DOHH2 (cell line): ENCODE results near the gene PIGC.

ENCODE experiments used
- H3F3A ChIP-seq: fragments of 200-600 bp; sonication (generic), shearing (Covaris generic); 2 replicates; pipeline ENCODE4 v1.6.0; 2016; ENCODE audit warnings: antibody characterized with exemption, mild to moderate bottlenecking; ENCODE audit not compliant: control insufficient read depth, insufficient read depth
- H3K27ac ChIP-seq: fragments of 200-600 bp; sonication (generic); 2 replicates; pipeline ENCODE4 v1.5.1; 2014; ENCODE audit warnings: low read depth, mild to moderate bottlenecking, low read length, moderate library complexity
- H3K27me3 ChIP-seq: fragments of 200-600 bp; sonication (generic); 2 replicates; pipeline ENCODE4 v1.6.1; 2014; ENCODE audit warnings: mild to moderate bottlenecking, low read length, mixed read lengths; ENCODE audit not compliant: control insufficient read depth
- H3K36me3 ChIP-seq: fragments of 200-600 bp; sonication (generic); 2 replicates; pipeline ENCODE4 v1.6.1; 2014; ENCODE audit warnings: mild to moderate bottlenecking, low read length, moderate library complexity, mixed read lengths; ENCODE audit not compliant: control insufficient read depth
- H3K4me1 ChIP-seq: fragments of 200-600 bp; sonication (generic); 2 replicates; pipeline ENCODE4 v1.6.1; 2014; ENCODE audit warnings: mild to moderate bottlenecking, low read length, mixed read lengths; ENCODE audit not compliant: control insufficient read depth
- H3K4me2 ChIP-seq: fragments of 200-600 bp; sonication (generic); 2 replicates; pipeline ENCODE4 v1.6.0; 2014; ENCODE audit warnings: mild to moderate bottlenecking, low read length, moderate library complexity
- H3K4me3 ChIP-seq: fragments of 200-600 bp; sonication (generic); 2 replicates; pipeline ENCODE4 v1.5.1; 2014; ENCODE audit warnings: mild to moderate bottlenecking, low read length, mixed read lengths
- H3K79me2 ChIP-seq: fragments of 200-600 bp; sonication (generic); 2 replicates; pipeline ENCODE4 v1.6.1; 2014; ENCODE audit warnings: mild to moderate bottlenecking, low read length, mixed read lengths; ENCODE audit not compliant: control insufficient read depth
- H3K9me2 ChIP-seq: fragments of 200-600 bp; sonication (generic); replicated peaks from 2 replicates; pipeline ENCODE4 v1.6.1; 2014; ENCODE audit warnings: mild to moderate bottlenecking, low read length, mixed read lengths; ENCODE audit not compliant: control insufficient read depth
- H3K9me3 ChIP-seq: fragments of 200-600 bp; sonication (generic); 2 replicates; pipeline ENCODE4 v1.6.1; 2014; ENCODE audit warnings: antibody characterized with exemption, low read length, mixed read lengths; ENCODE audit not compliant: control insufficient read depth, insufficient read depth
- H4K20me1 ChIP-seq: fragments of 200-600 bp; sonication (generic); 2 replicates; pipeline ENCODE4 v1.6.0; 2014; ENCODE audit warnings: low read depth, mild to moderate bottlenecking, antibody characterized with exemption, low read length, moderate library complexity; ENCODE audit not compliant: control insufficient read depth, insufficient read depth
- EZH2phosphoT487 ChIP-seq: fragments of 200-600 bp; sonication (generic); IDR thresholded peaks from 2 replicates; pipeline ENCODE4 v1.6.1; 2017; ENCODE audit warnings: borderline replicate concordance, mild to moderate bottlenecking, antibody characterized with exemption, low read length, moderate library complexity, mixed read lengths
- TF ChIP-seq, protein P1 (sequence below): fragments of 200-600 bp; sonication (generic); IDR thresholded peaks from one replicate; pipeline ENCODE4 v1.5.1; 2014; ENCODE audit warnings: antibody characterized with exemption, mild to moderate bottlenecking, low read depth, low read length; ENCODE audit not compliant: poor library complexity, severe bottlenecking

The PIGC gene

GRCh38 chr1:172485626-172486025 lies 41.8 kb upstream of the PIGC start:
- TF ChIP-seq EZH2phosphoT487: no peak
- TF ChIP-seq, protein P1, sequence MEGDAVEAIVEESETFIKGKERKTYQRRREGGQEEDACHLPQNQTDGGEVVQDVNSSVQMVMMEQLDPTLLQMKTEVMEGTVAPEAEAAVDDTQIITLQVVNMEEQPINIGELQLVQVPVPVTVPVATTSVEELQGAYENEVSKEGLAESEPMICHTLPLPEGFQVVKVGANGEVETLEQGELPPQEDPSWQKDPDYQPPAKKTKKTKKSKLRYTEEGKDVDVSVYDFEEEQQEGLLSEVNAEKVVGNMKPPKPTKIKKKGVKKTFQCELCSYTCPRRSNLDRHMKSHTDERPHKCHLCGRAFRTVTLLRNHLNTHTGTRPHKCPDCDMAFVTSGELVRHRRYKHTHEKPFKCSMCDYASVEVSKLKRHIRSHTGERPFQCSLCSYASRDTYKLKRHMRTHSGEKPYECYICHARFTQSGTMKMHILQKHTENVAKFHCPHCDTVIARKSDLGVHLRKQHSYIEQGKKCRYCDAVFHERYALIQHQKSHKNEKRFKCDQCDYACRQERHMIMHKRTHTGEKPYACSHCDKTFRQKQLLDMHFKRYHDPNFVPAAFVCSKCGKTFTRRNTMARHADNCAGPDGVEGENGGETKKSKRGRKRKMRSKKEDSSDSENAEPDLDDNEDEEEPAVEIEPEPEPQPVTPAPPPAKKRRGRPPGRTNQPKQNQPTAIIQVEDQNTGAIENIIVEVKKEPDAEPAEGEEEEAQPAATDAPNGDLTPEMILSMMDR: no peak
- no peaks in the 10 kb centered on the region for H4K20me1 ChIP-seq
- no peak overlapping the region for H3K27ac ChIP-seq
- H3K9me3 ChIP-seq: no peaks in the 10 kb centered on the region
- H3K4me3 ChIP-seq: no peak overlapping the region
- peaks cover 27% of the 10 kb centered on the region for H3K27me3 ChIP-seq
- no peaks in the 10 kb centered on the region for H3K79me2 ChIP-seq
- no peaks in the 10 kb centered on the region for H3K4me1 ChIP-seq
- no peaks in the 10 kb centered on the region for H3F3A ChIP-seq
- no peaks in the 10 kb centered on the region for H3K36me3 ChIP-seq
- H3K4me2 ChIP-seq: no peak overlapping the region
- H3K9me2 ChIP-seq: no peaks in the 10 kb centered on the region

GRCh38 chr1:172484252-172484651 lies 40.4 kb upstream of the PIGC start:
- Histone ChIP-seq H3K27ac (no peak overlapping the region), H3K9me3 (no peaks in the 10 kb centered on the region), H3F3A (no peaks in the 10 kb centered on the region), H3K27me3 (peaks cover 22% of the 10 kb centered on the region), H3K4me1 (no peaks in the 10 kb centered on the region), H3K4me3 (no peak overlapping the region), H4K20me1 (no peaks in the 10 kb centered on the region), H3K79me2 (no peaks in the 10 kb centered on the region), H3K4me2 (no peak overlapping the region), H3K36me3 (no peaks in the 10 kb centered on the region), H3K9me2 (no peaks in the 10 kb centered on the region)
- TF ChIP-seq, protein P1: no peak
- TF ChIP-seq EZH2phosphoT487: no peak

GRCh38 chr1:172483448-172483847 lies 39.6 kb upstream of the PIGC start:
- no peak overlapping the region for H3K27ac ChIP-seq
- peaks cover 17% of the 10 kb centered on the region for H3K27me3 ChIP-seq
- TF ChIP-seq, protein P1: no peak
- TF ChIP-seq EZH2phosphoT487: no peak
- no peaks in the 10 kb centered on the region for H3K79me2 ChIP-seq
- H3K36me3 ChIP-seq: no peaks in the 10 kb centered on the region
- no peaks in the 10 kb centered on the region for H3K9me2 ChIP-seq
- H3K9me3 ChIP-seq: no peaks in the 10 kb centered on the region
- H3K4me3 ChIP-seq: no peak overlapping the region
- H3K4me1 ChIP-seq: no peaks in the 10 kb centered on the region
- no peak overlapping the region for H3K4me2 ChIP-seq
- H3F3A ChIP-seq: no peaks in the 10 kb centered on the region
- no peaks in the 10 kb centered on the region for H4K20me1 ChIP-seq

DNA sequence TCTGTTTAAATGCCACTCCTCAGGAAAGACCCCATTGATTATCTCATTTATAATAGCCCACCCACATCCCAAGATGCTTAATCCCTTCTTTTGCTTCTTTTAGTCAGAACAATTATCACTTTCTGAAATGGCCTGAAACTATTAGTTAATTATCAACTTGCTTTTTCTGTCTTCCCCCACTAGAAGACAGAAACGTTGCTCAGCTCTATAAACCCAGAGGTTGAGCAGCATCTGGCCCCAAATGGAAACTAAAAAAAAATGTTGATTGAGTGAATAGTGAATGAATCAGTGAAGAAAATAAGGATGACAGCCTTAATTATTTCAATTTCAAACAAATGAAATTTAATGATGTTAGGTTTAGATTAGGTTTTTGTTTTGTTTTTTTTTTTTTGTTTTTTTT lies 38.2 kb upstream of the PIGC start:
- Histone ChIP-seq H3K79me2 (no peaks in the 10 kb centered on the region), H3K27me3 (peaks cover 3% of the 10 kb centered on the region)

More for the DNA sequence above, 38.2 kb upstream of the PIGC start:
- Histone ChIP-seq H3K27ac (no peak overlapping the region), H3K9me3 (no peaks in the 10 kb centered on the region), H3F3A (no peaks in the 10 kb centered on the region), H3K36me3 (no peaks in the 10 kb centered on the region), H3K4me2 (no peak overlapping the region), H3K4me3 (no peak overlapping the region), H4K20me1 (no peaks in the 10 kb centered on the region), H3K9me2 (no peaks in the 10 kb centered on the region), H3K4me1 (no peaks in the 10 kb centered on the region)
- TF ChIP-seq, protein P1: no peak
- no peak for TF ChIP-seq EZH2phosphoT487
